CD4-positive, alpha-beta T cell treated with Interleukin-15 for 4 hours (primary cell): ENCODE data around the gene SMIM43.
"Not testable (repeated sequence)": the region's sequence is repeated elsewhere in the genome, so short reads cannot be mapped to it uniquely, and the experiment has no call there.

Experiments used
- DNase-seq: peaks from one replicate; pipeline ENCODE4 v3.0.0-alpha.2; 2020; ENCODE audit warnings: low spot score

Gene SMIM43

DNA sequence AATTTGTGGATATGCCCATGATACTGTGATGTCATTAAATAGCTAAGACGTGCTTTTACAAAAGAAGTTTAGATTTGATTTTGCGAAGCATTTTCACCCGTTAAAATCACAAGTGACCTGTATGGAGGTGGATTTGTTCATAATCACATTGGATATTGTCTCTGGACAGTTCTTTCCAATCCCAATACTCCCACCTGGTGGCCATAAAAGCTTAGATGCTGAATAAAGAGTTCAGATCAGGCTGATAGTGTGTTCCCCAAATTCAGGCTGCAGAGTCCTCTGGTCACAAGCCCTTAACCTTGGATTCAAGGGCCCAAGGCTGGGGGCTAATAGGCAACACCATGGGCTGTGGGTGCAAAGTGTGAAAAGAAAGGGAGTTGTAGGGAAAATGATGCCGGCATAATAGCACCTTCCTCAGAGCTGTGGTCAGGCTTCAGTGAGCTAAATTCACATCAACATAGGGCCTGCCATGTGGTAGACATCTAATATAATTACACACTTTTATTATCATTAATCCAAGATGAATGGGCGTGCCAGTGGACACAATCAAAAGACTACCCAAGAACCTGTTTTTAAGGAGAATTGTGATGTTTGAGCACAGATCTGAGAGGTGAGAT lies 28.1 kb downstream of the SMIM43 start:
- peak; percentile 22 for DNase-seq

GRCh38 chr4:121734571-121734970 lies 30.4 kb downstream of the SMIM43 start:
- no peak for DNase-seq

GRCh38 chr4:121733942-121734341 lies 31.0 kb downstream of the SMIM43 start:
- no peak for DNase-seq

GRCh38 chr4:121729753-121730152 lies 35.2 kb downstream of the SMIM43 start:
- DNase-seq = not testable (repeated sequence)

GRCh38 chr4:121728798-121729226 lies 36.2 kb downstream of the SMIM43 start:
- DNase-seq = no peak

DNA sequence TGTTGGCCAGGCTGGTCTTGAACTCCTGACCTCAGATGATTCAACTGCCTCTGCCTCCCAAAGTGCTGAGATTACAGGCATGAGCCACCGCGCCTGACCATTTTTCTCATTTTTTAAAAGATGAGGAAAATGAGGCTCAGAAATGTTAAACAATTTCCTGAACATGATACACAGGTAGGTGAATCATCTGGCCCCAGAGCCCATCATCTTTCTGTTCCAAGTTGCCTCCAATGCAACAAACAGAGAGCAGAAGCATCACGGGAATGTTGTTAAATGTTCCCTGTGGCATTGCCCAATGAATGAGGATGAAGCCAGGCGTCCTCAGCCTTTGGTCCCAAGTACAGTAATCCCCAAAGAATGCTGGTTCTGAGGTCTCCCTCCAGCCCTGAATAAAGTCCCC lies 36.9 kb downstream of the SMIM43 start:
- DNase-seq = no peak

GRCh38 chr4:121726642-121727268 lies 38.2 kb downstream of the SMIM43 start:
- peak; percentile 68 for DNase-seq

DNA sequence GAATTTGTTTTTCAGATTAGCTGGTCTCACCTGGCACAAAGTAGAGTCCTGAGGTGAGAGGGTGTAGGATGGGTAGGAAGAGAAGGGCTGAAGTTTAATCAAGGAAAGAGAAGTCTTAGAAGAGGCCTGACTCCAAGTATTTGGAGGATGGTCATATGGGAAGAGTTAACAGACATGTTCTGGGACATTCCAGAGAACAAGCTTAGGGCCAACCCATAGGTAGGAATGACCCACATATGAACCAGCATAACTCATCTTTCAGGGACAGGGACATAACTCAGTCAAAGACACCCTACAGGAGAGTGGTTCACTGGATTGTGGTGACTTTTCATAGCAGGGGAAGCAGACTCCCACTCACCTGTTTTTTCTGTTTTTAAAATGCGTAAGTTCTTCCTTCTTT lies 40.3 kb downstream of the SMIM43 start:
- DNase-seq = no peak

GRCh38 chr4:121721700-121722099 lies 43.3 kb downstream of the SMIM43 start:
- DNase-seq = no peak

GRCh38 chr4:121720109-121720508 lies 44.9 kb downstream of the SMIM43 start:
- DNase-seq = no peak

DNA sequence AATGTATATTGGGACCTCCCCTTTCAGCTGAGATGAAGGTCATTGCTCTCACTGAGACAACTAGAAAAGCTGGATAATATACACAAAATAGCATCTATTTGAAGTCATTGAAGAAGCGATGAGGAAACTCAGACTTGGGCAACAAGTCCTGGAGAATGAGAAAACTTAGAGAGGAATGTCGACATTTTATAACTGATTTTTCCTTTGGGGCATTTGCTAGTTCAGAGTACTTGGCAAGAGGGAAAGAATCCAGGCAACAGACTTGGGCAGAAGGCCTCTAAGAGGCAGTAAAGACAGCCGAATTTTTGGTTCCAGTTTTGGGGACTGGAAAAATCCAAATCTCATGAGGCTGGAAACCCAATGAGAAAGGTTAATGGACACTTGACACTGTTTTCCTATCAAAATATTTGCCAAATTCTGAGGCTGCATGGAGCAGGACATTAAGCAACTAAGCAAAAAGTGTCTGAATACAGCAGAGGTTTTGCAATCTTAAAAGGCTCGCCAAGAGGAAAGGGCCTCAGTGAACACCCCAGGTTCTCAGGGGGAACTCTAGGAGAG lies 47.2 kb downstream of the SMIM43 start:
- DNase-seq = no peak

DNA sequence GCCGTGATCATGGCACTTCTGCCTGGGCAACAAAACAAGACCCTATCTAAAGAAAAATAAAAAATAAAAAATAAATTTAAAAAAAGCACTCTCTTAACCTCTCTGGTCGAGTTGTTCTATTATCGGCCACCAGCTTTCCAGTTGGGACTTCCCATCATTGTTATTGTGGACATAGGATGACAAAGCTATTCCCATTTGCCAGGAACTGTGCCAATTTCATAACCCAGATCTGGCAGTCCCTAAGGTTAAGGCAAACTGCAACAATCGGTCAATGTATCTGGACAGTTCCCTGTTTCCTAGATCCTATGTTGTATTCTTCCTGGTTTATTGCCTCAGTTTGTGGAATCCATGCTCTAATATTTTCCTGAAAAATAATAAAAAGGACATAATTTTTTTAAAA lies 50.4 kb downstream of the SMIM43 start:
- DNase-seq = no peak

- DNase-seq = no peak
These were observed 52.2 kb downstream of the SMIM43 start for GRCh38 chr4:121712783-121713182.

DNA sequence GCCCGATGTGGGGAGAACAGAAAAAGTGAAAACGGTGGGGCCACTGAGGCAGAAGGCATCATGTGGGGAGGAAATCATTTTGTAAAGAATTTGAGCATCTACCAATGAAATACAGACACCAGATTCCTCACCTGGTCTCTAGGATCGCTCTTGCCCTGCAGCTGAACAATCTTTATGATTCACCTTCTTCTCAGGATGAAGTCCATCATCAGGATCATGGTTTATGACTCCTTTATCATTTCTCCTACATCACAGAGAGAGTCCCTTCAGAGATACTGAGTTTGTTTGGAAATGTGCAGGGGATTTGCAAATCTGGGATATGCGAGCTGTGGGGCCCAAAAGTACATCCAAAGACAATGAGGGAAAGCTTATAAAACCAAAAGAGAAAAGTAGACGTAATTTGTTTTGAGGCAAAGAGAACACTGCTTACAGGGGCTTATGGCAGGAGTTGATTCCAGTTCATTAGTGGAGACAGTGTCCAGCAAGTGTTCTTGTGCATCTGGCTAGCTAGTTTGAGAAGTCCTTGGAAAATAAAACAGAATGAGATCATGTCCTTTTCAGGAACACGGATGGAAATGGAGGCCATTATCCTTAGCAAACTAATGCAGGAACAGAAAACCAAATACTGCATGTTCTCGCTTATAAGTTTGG lies 52.8 kb downstream of the SMIM43 start:
- no peak for DNase-seq

GRCh38 chr4:121711263-121712000 lies 53.5 kb downstream of the SMIM43 start:
- DNase-seq = no peak

- DNase-seq = no peak
These were observed 55.1 kb downstream of the SMIM43 start for GRCh38 chr4:121709766-121710405.
